Fibroblast of villous mesenchyme (primary cell): Measurements from ENCODE around the gene DTNB. TPM values are rescaled to one million over a fixed set of nuclear protein-coding genes. Genes with fewer than 3 reads are reported as not detected.

Experiments
- DNase-seq: peaks from one replicate; pipeline ENCODE4 v3.0.0-alpha.2; 2010; ENCODE audit warnings: low read depth
- H3K4me3 ChIP-seq: 2 replicates; pipeline ENCODE4 v1.5.1; 2011; ENCODE audit warnings: low read depth, mild to moderate bottlenecking, low read length
- CTCF ChIP-seq: IDR thresholded peaks from 2 replicates; pipeline ENCODE4 v1.5.1; 2012; ENCODE audit warnings: low read depth, mild to moderate bottlenecking, low read length; ENCODE audit not compliant: insufficient read depth
- total RNA-seq: library from RNA; depleted of rRNA; stranded (reverse); fragments of >200 nt; gene quantifications from 2 replicates; pipeline ENCODE4 v1.2.3, GENCODE V29; 2012

Gene DTNB
- total RNA-seq, 1 donor = 5.2 TPM

DNA sequence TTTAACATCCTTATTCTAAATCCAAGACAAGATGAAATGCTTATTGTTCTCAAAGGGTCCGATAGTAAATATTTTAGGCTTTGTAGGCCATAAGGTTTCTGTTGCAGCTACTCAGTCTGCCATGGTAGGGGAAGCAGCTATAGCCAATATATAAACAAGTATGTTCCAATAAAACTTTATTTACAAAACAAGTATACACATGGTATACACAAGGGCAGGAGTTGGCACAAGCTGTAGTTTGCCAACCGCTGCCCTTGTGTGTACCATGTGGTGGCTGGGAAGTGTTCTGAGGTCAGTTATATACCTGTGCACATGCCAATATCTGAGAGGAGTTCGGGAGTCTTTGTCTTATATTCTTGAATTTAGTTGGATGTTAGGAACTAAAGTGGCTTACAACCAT is 205.6 kb downstream of the DTNB start:
- no peak for TF ChIP-seq CTCF
- H3K4me3 ChIP-seq = no peak overlapping the region
- DNase-seq = no peak

DNA sequence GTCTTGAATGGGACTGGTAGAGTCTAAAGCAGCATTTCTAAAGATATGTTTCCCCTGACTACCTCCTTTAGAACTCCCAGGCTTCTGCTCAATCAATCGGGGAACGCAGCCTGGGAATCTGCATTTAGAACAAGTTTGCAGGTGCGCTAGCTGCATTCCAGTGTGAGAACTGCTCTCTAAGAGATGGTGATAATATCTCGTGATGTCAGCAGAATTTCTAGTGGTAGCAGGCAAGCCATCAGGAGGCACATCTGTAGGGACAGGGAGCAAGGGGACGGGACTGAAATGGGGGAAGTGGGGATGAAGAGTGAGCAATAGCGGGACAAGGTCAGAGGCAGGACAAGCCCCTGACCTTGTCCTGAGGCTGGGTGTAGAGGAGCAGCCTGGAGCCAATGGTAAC is 211.4 kb downstream of the DTNB start:
- no peak overlapping the region for H3K4me3 ChIP-seq
- DNase-seq = no peak
- TF ChIP-seq CTCF = no peak

DNA sequence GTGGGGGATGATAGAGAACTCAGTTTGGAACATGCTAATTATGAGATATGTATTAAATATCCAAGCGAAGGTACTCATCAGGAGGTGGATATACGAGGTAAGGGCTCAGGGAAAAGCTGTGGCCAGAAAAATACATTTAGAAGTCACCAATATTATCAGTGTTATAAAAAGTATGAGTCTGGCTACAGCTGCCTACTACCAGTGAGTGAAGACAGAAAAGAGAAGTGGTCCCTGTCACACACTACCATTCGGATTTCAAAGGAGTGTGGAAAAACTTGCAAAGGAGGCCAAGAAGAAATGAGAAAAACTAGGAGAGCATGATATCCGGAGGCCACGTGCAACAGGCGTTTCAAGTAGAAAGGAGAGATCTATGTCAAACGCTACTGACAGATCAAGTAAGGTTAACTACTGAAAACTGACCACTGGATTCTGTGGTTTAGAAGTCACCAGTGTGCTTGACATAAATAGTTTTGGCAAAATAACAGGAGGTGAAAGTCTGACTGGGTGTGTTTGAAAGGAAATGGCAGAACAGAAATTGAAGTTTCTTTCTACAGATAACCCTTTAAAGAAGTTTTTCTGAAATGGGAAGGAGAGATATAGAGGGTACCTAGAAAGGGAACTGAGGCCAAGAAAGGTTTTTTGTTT is 213.0 kb downstream of the DTNB start:
- no peak overlapping the region for H3K4me3 ChIP-seq
- TF ChIP-seq CTCF = no peak
- no peak for DNase-seq

DNA sequence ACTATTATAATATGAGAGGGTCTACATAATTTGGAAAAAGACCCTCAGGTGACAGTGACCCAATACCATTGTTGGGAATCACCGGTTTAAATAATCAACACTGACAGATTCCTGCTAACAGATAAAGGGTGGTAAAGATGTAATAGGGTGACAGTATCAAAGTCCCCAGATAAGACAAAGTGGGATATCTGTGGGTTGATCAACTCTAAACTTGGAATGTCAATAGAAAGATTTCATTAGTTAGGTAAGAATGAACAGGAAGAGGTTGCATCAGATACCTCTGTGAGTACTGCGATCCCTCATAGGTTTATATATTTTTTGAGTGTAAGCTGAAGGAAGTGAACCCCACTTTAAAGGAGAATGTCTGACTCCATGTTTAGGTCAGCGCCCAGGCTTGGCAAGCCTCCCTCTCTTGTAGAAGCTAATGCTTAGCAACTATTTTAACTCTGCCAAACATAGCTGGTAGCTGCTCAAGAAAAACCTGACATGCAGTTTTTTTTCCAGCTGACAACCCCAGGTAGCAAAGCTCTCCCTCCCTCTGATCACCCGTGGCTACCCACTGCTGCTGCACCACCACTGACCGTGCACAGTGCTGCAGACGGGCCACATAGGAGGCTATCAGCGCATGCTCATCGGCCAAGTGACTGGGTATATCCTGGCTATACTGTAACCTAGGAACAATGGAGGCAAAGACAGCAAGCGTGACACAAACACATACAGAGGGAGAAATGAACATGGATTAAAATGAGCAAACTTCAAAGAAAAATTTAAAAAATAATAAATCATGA is 218.4 kb downstream of the DTNB start:
- no peak for DNase-seq
- H3K4me3 ChIP-seq = no peak overlapping the region
- TF ChIP-seq CTCF = no peak

DNA sequence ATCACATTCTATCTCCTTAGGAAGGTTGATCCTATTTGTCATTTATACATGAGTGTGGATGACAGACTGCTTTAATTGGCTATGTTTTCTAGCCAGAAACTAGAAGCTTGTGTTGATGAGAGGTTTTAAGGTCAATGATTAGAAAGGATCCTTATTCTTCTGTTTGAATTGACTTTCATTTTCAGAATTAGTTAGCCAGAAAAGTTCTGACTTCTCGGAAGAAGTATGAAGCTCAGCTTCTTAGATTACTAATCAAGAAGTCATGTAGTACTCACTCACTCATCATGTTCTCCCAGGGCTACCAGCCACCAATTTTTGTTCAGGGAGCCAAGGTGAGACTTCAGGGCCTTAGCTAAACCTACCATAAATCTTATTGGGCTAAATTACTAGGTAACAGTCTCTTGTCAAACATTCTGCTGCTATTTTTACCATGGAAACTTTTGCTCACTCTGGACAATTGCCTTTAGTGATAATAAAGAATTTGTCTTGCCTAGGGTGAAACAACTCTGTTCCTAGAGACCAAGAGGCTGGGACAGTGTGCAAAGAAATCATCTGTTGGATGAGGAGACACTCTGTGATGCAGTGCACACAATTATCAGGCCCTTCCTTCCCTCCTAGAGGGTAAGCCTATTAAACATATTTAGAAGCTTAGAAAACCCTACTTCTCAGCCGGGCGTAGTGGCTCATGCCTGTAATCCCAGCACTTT is 220.0 kb downstream of the DTNB start:
- H3K4me3 ChIP-seq = no peak overlapping the region
- no peak for DNase-seq
- no peak for TF ChIP-seq CTCF

DNA sequence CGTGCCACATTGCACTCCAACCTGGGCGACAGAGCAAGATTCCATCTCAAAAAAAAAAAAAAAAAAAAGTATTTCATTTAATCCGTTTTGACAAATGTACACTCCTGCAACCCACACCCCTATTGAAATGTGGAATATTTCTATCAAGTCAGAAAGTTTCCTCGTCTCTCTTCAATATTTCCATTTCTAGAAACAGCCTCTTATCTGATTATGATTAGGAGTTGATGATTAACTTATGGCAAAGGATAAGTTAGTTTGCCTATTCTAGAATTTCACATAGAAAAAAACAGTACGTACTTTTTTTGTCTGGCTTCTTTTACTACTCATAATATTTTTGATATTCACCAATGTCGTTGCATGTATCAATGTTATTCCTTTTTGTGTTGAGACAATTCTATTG is 224.6 kb downstream of the DTNB start:
- no peak overlapping the region for H3K4me3 ChIP-seq
- no peak for DNase-seq
- no peak for TF ChIP-seq CTCF
